ENCODE results near the gene FKBP7. TPM values are rescaled to one million over a fixed set of nuclear protein-coding genes. Genes with fewer than 3 reads are reported as not detected.

Gene FKBP7
- polyA plus RNA-seq, 1 donor (not counting 4 experiments of a cell fraction or from before 2014, with no cell fraction given): 2.4 TPM

DNA sequence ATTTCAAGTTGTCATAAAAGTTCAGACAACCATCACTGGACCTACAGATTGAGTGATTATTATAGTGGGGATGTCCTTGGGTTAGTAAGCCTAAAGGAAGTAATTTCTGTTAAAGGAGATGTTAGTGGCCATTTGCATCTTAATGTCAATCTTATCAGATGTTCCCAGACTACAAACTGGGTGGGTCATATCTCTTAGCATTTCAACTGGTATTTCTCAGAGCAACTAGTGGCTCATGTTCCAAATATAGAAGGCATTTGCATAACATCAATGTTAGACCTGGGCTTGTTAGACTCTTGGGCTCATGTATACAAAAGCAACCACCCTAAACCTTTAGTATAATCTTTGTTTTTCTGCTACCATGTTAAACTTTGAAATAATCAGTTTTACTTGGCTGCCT, 19.7 kb upstream of the FKBP7 start:
- Histone ChIP-seq H3K27ac (ENCODE audit: control insufficient read depth, insufficient read depth, low read length) (no peak overlapping the region), H3K9me3 (ENCODE audit: control insufficient read depth, low read depth, low read length) (no peaks in the 10 kb centered on the region), H2AFZ (ENCODE audit: control insufficient read depth, low read length) (no peak overlapping the region), H3K9ac (ENCODE audit: control insufficient read depth, extremely low read depth, insufficient read depth, low read length) (no peak overlapping the region), H3K4me1 (ENCODE audit: control insufficient read depth, extremely low read depth, insufficient read depth, low read length) (no peaks in the 10 kb centered on the region), H3K79me2 (ENCODE audit: control insufficient read depth, insufficient read depth, low read length) (no peaks in the 10 kb centered on the region), H3K36me3 (ENCODE audit: control insufficient read depth in 2 of 2, extremely low read depth in 1 of 2, insufficient read depth in 2 of 2, low read length in 2 of 2) (peaks cover 10 to 18% of the 10 kb centered on the region in 2 experiments), H3K9me1 (ENCODE audit: control insufficient read depth, extremely low read depth, insufficient read depth, low read length) (no peaks in the 10 kb centered on the region), H4K20me1 (ENCODE audit: control insufficient read depth, extremely low read depth, insufficient read depth, low read length) (no peaks in the 10 kb centered on the region), H3K4me3 (ENCODE audit: control insufficient read depth in 2 of 3, extremely low read depth in 1 of 3, insufficient read depth in 2 of 3, low read depth in 1 of 3, low read length in 3 of 3) (no peak overlapping the region), H3K4me2 (ENCODE audit: control insufficient read depth, extremely low read depth, insufficient read depth, low read depth, low read length) (no peak overlapping the region), H3K27me3 (ENCODE audit: control insufficient read depth, extremely low read depth, insufficient read depth, low read length) (no peaks in the 10 kb centered on the region)
- FAIRE-seq (no peak), DNase-seq (ENCODE audit: low read depth, low spot score) (no peak)
- TF ChIP-seq CTCF (optimal IDR thresholded peaks at IDR 0.05 in 1 of 3, IDR thresholded peaks at IDR 0.05 in 1 of 3, conservative IDR thresholded peaks at IDR 0.05 in 1 of 3; ENCODE audit: extremely low read depth in 1 of 3, insufficient read depth in 2 of 3, low read length in 3 of 3) (no peak), EZH2 (IDR thresholded peaks at IDR 0.05; ENCODE audit: low read length) (no peak)
- dilution Hi-C loops (cut with MboI; ENCODE audit: extremely low pct_ligation_motif_present, low sequenced_read_pairs): no loop called here

- Histone ChIP-seq H3K9ac (ENCODE audit: control insufficient read depth, extremely low read depth, insufficient read depth, low read length) (no peak overlapping the region), H3K27me3 (ENCODE audit: control insufficient read depth, extremely low read depth, insufficient read depth, low read length) (no peaks in the 10 kb centered on the region), H2AFZ (ENCODE audit: control insufficient read depth, low read length) (no peak overlapping the region), H3K4me3 (ENCODE audit: control insufficient read depth in 2 of 3, extremely low read depth in 1 of 3, insufficient read depth in 2 of 3, low read depth in 1 of 3, low read length in 3 of 3) (no peak overlapping the region), H3K9me1 (ENCODE audit: control insufficient read depth, extremely low read depth, insufficient read depth, low read length) (no peaks in the 10 kb centered on the region), H3K9me3 (ENCODE audit: control insufficient read depth, low read depth, low read length) (no peaks in the 10 kb centered on the region), H3K79me2 (ENCODE audit: control insufficient read depth, insufficient read depth, low read length) (no peaks in the 10 kb centered on the region), H4K20me1 (ENCODE audit: control insufficient read depth, extremely low read depth, insufficient read depth, low read length) (no peaks in the 10 kb centered on the region), H3K27ac (ENCODE audit: control insufficient read depth, insufficient read depth, low read length) (no peak overlapping the region), H3K36me3 (ENCODE audit: control insufficient read depth in 2 of 2, extremely low read depth in 1 of 2, insufficient read depth in 2 of 2, low read length in 2 of 2) (peaks cover 8 to 19% of the 10 kb centered on the region in 2 experiments), H3K4me2 (ENCODE audit: control insufficient read depth, extremely low read depth, insufficient read depth, low read depth, low read length) (no peak overlapping the region), H3K4me1 (ENCODE audit: control insufficient read depth, extremely low read depth, insufficient read depth, low read length) (no peaks in the 10 kb centered on the region)
- no peak for TF ChIP-seq CTCF (optimal IDR thresholded peaks at IDR 0.05 in 1 of 3, IDR thresholded peaks at IDR 0.05 in 1 of 3, conservative IDR thresholded peaks at IDR 0.05 in 1 of 3; ENCODE audit: extremely low read depth in 1 of 3, insufficient read depth in 2 of 3, low read length in 3 of 3)
- no peak for TF ChIP-seq EZH2 (IDR thresholded peaks at IDR 0.05; ENCODE audit: low read length)
- no peak for FAIRE-seq
- dilution Hi-C loops (cut with MboI; ENCODE audit: extremely low pct_ligation_motif_present, low sequenced_read_pairs): no loop called here
- no peak for DNase-seq (ENCODE audit: low read depth, low spot score)
Measured at GRCh38 chr2:178496049-178496448, 17.6 kb upstream of the FKBP7 start.
